HepG2 (cell line): ENCODE data around the gene ANXA7. TPM values are rescaled to one million over a fixed set of nuclear protein-coding genes. Genes with fewer than 3 reads are reported as not detected.

Experiments
- ADNP ChIP-seq: sonication (generic); formaldehyde crosslinking; IDR thresholded peaks from 2 replicates; pipeline ENCODE4 v1.4.0; 2020; ENCODE audit warnings: missing genetic modification reagents
- DR1 ChIP-seq: sonication (generic); formaldehyde crosslinking; IDR thresholded peaks from 2 replicates; pipeline ENCODE4 v1.8.0; 2021; ENCODE audit warnings: mild to moderate bottlenecking, missing genetic modification reagents, inconsistent platforms
- HNRNPK ChIP-seq: fragments of 200-400 bp; formaldehyde crosslinking; IDR thresholded peaks from 2 replicates; pipeline ENCODE4 v1.6.1; 2018; ENCODE audit warnings: low read length, low read depth, moderate library complexity, mild to moderate bottlenecking; ENCODE audit not compliant: poor library complexity, severe bottlenecking
- JUNB ChIP-seq: sonication (generic); formaldehyde crosslinking; IDR thresholded peaks from 2 replicates; pipeline ENCODE4 v1.8.0; 2022; ENCODE audit warnings: missing genetic modification reagents, mild to moderate bottlenecking, borderline replicate concordance
- PHF8 ChIP-seq: sonication (generic); formaldehyde crosslinking; IDR thresholded peaks from 2 replicates; pipeline ENCODE4 v1.5.0; 2020; ENCODE audit warnings: missing genetic modification reagents
- REL ChIP-seq: sonication (generic); formaldehyde crosslinking; conservative IDR thresholded peaks from 2 replicates; pipeline ENCODE4 v1.8.0; 2022; ENCODE audit warnings: mild to moderate bottlenecking, missing genetic modification reagents, moderate library complexity
- SMAD1 ChIP-seq: sonication (generic); formaldehyde crosslinking; IDR thresholded peaks from 2 replicates; pipeline ENCODE4 v1.4.0; 2020; ENCODE audit warnings: missing genetic modification reagents, low read depth, mild to moderate bottlenecking, borderline replicate concordance
- SRY ChIP-seq: sonication (generic); formaldehyde crosslinking; IDR thresholded peaks from 2 replicates; pipeline ENCODE4 v1.8.0; 2022; ENCODE audit warnings: mild to moderate bottlenecking, missing genetic modification reagents
- TMF1 ChIP-seq: sonication (generic); formaldehyde crosslinking; IDR thresholded peaks from 2 replicates; pipeline ENCODE4 v1.8.1; 2022; ENCODE audit warnings: low read depth, missing genetic modification reagents
- ZMAT3 ChIP-seq: sonication (generic); formaldehyde crosslinking; conservative IDR thresholded peaks from 2 replicates; pipeline ENCODE4 v1.7.0; 2021; ENCODE audit warnings: missing genetic modification reagents
- ZNF234 ChIP-seq: sonication (generic); formaldehyde crosslinking; conservative IDR thresholded peaks from 2 replicates; pipeline ENCODE4 v1.5.1; 2020; ENCODE audit warnings: mild to moderate bottlenecking, missing genetic modification reagents
- ZNF562 ChIP-seq: sonication (generic); formaldehyde crosslinking; IDR thresholded peaks from 2 replicates; pipeline ENCODE4 v1.8.0; 2022; ENCODE audit warnings: missing genetic modification reagents, borderline replicate concordance
- polyA plus RNA-seq, 8 experiments: library from polyadenylated mRNA; depleted of rRNA in 3 of 8; stranded (reverse) in 7 of 8; unstranded in 1 of 8; fragments of >200 nt; fragmentation: Illumina TruSeq in 4 of 8; extraction: Trizol in 4 of 8; gene quantifications; 2 replicates each; pipeline versions ENCODE4 v1.2.1 to v1.2.3, GENCODE V29; 2011 to 2016; ENCODE audit warnings: low read depth in 4 of 8, missing spikeins in 1 of 8, mixed read lengths in 1 of 8; ENCODE audit not compliant: insufficient read depth in 1 of 8
- total RNA-seq, 5 experiments: library from RNA; depleted of rRNA; stranded (reverse); fragments of >200 nt; fragmentation: Illumina TruSeq; extraction: Trizol; gene quantifications; 2 replicates each; pipeline ENCODE4 v1.2.3, GENCODE V29; 2016; ENCODE audit warnings: low read depth in 1 of 5
- TF ChIP-seq, protein P1 (sequence below): sonication (generic); formaldehyde crosslinking; conservative IDR thresholded peaks from 2 replicates; pipeline ENCODE4 v1.4.0; 2020; ENCODE audit warnings: missing genetic modification reagents
- TF ChIP-seq, protein P2 (sequence below): fragments of 450-650 bp; IDR thresholded peaks from 2 replicates; pipeline ENCODE4 v1.6.1; 2016
- TF ChIP-seq, protein P3 (sequence below): sonication (generic); formaldehyde crosslinking; conservative IDR thresholded peaks from 2 replicates; pipeline ENCODE4 v1.8.0; 2022; ENCODE audit warnings: missing genetic modification reagents
- TF ChIP-seq, protein P4 (sequence below): sonication (generic); formaldehyde crosslinking; IDR thresholded peaks from 2 replicates; pipeline ENCODE4 v1.4.0; 2020; ENCODE audit warnings: missing genetic modification reagents

Gene ANXA7
- total and polyA plus RNA-seq, 2 of the 13 experiments (the other 11 are each of a cell fraction or from before 2014, with no cell fraction given), result 54.8 to 89.0 TPM

DNA sequence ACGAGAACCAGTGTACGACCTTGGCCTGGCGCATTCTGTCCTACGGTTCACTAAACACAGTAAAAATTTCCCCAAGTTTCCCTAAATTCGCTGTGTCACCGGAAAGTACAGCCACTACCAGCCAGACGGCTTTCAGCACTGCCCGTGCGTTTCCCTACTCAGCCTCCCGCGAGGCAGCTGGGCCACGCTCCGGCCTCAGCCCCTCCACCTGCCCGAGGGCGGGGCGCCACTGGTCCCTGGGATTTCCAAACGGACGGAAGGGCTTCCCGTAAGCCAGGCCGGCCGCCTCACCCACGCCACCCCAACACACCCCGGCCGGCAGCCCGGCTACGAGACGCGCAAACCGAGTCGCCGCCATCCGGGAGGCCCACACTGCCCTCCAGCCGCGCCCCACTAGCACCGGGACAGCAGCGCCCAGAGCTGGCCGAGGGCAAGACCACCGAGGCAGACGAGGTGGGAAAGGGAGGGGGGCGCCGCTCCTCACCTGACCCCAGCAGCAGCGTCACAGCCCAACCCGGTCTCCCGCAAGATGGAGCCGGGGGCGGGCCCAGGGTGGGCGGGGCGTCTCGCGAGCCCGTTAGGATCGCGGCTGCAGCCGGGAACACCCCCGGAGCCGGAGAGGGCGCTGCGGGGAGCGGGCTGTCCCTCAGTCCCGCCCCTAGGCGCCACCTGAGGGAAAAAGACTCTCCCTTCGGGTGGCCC lies at the start of gene ANXA7 (continued):
- TF ChIP-seq ZNF562 (CRISPR knock-in tag) (no peak), TMF1 (CRISPR knock-in tag) (peak; percentile 63; the same call in 1 of the 2 replicates), ZNF234 (CRISPR knock-in tag) (no peak), DR1 (CRISPR knock-in tag) (no peak; the same call in 1 of the 2 replicates), ADNP (CRISPR knock-in tag) (no peak), SMAD1 (CRISPR knock-in tag) (peak; percentile 85; the same call in 1 of the 2 replicates), PHF8 (CRISPR knock-in tag) (peak; percentile 99), ZMAT3 (CRISPR knock-in tag) (peak; percentile 67; the same call in 1 of the 2 replicates), JUNB (CRISPR knock-in tag) (0 out of 2 replicates have a peak, but pooled peaks have one; percentile 9), HNRNPK (peak; percentile 34), REL (CRISPR knock-in tag) (0 out of 2 replicates have a peak, but pooled peaks have one; percentile 56), SRY (CRISPR knock-in tag) (peak; percentile 80)
- TF ChIP-seq, protein P1, sequence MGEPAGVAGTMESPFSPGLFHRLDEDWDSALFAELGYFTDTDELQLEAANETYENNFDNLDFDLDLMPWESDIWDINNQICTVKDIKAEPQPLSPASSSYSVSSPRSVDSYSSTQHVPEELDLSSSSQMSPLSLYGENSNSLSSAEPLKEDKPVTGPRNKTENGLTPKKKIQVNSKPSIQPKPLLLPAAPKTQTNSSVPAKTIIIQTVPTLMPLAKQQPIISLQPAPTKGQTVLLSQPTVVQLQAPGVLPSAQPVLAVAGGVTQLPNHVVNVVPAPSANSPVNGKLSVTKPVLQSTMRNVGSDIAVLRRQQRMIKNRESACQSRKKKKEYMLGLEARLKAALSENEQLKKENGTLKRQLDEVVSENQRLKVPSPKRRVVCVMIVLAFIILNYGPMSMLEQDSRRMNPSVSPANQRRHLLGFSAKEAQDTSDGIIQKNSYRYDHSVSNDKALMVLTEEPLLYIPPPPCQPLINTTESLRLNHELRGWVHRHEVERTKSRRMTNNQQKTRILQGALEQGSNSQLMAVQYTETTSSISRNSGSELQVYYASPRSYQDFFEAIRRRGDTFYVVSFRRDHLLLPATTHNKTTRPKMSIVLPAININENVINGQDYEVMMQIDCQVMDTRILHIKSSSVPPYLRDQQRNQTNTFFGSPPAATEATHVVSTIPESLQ (CRISPR knock-in tag), result 0 out of 2 replicates have a peak, but pooled peaks have one; percentile 52
- TF ChIP-seq, protein P2, sequence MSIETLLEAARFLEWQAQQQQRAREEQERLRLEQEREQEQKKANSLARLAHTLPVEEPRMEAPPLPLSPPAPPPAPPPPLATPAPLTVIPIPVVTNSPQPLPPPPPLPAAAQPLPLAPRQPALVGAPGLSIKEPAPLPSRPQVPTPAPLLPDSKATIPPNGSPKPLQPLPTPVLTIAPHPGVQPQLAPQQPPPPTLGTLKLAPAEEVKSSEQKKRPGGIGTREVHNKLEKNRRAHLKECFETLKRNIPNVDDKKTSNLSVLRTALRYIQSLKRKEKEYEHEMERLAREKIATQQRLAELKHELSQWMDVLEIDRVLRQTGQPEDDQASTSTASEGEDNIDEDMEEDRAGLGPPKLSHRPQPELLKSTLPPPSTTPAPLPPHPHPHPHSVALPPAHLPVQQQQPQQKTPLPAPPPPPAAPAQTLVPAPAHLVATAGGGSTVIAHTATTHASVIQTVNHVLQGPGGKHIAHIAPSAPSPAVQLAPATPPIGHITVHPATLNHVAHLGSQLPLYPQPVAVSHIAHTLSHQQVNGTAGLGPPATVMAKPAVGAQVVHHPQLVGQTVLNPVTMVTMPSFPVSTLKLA, result no peak
- TF ChIP-seq, protein P3, sequence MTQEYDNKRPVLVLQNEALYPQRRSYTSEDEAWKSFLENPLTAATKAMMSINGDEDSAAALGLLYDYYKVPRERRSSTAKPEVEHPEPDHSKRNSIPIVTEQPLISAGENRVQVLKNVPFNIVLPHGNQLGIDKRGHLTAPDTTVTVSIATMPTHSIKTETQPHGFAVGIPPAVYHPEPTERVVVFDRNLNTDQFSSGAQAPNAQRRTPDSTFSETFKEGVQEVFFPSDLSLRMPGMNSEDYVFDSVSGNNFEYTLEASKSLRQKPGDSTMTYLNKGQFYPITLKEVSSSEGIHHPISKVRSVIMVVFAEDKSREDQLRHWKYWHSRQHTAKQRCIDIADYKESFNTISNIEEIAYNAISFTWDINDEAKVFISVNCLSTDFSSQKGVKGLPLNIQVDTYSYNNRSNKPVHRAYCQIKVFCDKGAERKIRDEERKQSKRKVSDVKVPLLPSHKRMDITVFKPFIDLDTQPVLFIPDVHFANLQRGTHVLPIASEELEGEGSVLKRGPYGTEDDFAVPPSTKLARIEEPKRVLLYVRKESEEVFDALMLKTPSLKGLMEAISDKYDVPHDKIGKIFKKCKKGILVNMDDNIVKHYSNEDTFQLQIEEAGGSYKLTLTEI, result no peak
- TF ChIP-seq, protein P4, sequence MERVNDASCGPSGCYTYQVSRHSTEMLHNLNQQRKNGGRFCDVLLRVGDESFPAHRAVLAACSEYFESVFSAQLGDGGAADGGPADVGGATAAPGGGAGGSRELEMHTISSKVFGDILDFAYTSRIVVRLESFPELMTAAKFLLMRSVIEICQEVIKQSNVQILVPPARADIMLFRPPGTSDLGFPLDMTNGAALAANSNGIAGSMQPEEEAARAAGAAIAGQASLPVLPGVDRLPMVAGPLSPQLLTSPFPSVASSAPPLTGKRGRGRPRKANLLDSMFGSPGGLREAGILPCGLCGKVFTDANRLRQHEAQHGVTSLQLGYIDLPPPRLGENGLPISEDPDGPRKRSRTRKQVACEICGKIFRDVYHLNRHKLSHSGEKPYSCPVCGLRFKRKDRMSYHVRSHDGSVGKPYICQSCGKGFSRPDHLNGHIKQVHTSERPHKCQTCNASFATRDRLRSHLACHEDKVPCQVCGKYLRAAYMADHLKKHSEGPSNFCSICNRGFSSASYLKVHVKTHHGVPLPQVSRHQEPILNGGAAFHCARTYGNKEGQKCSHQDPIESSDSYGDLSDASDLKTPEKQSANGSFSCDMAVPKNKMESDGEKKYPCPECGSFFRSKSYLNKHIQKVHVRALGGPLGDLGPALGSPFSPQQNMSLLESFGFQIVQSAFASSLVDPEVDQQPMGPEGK (CRISPR knock-in tag), result peak; percentile 89
